ENCODE results near the gene PHF3.

DNA sequence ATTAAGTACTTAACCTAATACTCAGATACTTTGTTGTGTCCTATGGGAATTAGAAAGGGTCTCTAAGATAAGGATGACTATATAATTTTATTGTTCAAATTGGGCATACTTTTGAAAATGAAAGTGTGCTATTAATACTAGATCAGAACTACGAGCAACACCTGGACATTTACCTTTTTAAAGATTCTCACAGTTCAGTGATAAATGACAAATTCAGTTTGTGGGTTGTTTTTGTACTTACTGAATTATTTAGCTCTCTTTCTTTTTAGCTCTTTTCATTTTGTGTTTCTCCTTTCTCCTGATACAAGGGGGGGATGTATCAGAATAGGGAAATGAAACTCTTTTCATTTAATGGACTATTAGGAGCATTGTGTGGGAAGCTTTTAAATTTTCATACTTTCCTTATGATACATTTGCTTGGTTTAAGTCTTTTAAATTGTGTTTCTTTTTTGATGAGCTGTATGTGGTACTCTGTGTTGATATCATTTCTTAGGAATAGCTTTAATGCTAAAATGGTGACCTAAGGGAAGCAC, 47.5 kb downstream of the PHF3 start:
- TF ChIP-seq, protein P1, sequence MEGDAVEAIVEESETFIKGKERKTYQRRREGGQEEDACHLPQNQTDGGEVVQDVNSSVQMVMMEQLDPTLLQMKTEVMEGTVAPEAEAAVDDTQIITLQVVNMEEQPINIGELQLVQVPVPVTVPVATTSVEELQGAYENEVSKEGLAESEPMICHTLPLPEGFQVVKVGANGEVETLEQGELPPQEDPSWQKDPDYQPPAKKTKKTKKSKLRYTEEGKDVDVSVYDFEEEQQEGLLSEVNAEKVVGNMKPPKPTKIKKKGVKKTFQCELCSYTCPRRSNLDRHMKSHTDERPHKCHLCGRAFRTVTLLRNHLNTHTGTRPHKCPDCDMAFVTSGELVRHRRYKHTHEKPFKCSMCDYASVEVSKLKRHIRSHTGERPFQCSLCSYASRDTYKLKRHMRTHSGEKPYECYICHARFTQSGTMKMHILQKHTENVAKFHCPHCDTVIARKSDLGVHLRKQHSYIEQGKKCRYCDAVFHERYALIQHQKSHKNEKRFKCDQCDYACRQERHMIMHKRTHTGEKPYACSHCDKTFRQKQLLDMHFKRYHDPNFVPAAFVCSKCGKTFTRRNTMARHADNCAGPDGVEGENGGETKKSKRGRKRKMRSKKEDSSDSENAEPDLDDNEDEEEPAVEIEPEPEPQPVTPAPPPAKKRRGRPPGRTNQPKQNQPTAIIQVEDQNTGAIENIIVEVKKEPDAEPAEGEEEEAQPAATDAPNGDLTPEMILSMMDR (IDR thresholded peaks at IDR 0.05 in 4 of 5, conservative IDR thresholded peaks at IDR 0.05 in 1 of 5): no peak
- no peak for TF ChIP-seq POLR2A (IDR thresholded peaks at IDR 0.05)
